Fibroblast of mammary gland (primary cell): Measurements from ENCODE around the gene FAT1.
"Not testable (repeated sequence)": the region's sequence is repeated elsewhere in the genome, so short reads cannot be mapped to it uniquely, and the experiment has no call there.

Experiments used
- DNase-seq: peaks from one replicate; pipeline ENCODE4 v3.0.0-alpha.2; 2010; ENCODE audit warnings: low read depth
- H3K4me3 ChIP-seq: 2 replicates; pipeline ENCODE4 v1.5.1; 2011; ENCODE audit warnings: low read depth, mild to moderate bottlenecking, low read length, moderate library complexity; ENCODE audit not compliant: control insufficient read depth
- TF ChIP-seq, protein P1 (sequence below): conservative IDR thresholded peaks from 2 replicates; pipeline ENCODE4 v1.5.1; 2011; ENCODE audit warnings: low read depth, low read length, inconsistent platforms; ENCODE audit not compliant: control insufficient read depth, insufficient read depth

FAT1 gene

DNA sequence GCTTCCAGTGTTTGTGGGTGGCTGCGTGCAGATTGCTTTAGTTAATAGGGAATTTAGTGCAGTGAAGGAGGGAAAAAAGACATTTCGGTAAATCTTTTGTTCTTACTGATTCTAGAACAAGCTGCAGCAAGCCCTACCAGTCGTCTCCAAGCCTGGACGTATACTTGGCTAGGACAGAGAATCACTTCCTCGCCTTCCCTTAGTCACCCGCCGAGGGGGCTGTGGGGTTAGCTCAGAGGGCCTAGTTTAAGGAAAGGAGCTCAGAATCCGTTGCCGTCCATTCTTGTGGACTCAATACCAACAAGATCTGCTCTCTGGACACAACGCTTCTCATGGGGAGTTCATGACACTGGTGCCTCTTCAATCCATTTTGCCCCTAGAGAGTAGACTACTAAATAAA is 36.3 kb upstream of the FAT1 start:
- TF ChIP-seq, protein P1, sequence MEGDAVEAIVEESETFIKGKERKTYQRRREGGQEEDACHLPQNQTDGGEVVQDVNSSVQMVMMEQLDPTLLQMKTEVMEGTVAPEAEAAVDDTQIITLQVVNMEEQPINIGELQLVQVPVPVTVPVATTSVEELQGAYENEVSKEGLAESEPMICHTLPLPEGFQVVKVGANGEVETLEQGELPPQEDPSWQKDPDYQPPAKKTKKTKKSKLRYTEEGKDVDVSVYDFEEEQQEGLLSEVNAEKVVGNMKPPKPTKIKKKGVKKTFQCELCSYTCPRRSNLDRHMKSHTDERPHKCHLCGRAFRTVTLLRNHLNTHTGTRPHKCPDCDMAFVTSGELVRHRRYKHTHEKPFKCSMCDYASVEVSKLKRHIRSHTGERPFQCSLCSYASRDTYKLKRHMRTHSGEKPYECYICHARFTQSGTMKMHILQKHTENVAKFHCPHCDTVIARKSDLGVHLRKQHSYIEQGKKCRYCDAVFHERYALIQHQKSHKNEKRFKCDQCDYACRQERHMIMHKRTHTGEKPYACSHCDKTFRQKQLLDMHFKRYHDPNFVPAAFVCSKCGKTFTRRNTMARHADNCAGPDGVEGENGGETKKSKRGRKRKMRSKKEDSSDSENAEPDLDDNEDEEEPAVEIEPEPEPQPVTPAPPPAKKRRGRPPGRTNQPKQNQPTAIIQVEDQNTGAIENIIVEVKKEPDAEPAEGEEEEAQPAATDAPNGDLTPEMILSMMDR = no peak
- no peak for DNase-seq
- no peak overlapping the region for H3K4me3 ChIP-seq

DNA sequence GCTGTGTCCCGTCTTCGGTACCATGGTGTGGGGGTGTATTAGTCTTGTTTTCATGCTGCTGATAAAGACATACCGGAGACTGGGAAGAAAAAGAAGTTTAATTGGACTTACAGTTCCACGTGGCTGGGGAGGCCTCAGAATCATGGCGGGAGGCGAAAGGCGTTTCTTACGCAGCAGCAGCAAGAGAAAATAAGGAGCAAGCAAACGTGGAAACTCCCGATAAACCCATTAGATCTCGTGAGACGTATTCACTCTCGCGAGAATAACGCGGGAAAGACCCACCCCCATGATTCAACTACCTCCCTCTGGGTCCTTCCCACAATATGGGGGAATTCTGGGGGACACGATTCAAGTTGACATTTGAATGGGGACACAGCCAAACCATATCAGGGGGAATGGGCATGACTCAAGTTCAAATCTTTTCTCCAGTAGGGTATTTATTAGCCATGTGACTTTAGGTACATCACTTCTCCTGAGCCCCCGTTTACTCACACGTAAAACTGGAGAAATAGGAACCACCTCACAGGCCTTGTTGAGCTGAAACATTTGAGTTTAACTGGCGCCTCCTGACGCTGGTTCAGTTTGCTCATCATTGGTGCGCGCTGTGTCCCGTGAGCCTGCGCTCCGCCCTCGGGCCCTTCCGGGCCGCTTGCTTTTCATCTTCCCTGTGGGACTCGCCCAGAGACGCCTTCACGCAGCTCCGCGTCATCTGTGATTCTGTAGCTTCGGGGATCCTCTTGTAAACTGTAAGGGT is 35.5 kb upstream of the FAT1 start:
- H3K4me3 ChIP-seq = no peak overlapping the region
- DNase-seq = no peak
- TF ChIP-seq, protein P1 = no peak

DNA sequence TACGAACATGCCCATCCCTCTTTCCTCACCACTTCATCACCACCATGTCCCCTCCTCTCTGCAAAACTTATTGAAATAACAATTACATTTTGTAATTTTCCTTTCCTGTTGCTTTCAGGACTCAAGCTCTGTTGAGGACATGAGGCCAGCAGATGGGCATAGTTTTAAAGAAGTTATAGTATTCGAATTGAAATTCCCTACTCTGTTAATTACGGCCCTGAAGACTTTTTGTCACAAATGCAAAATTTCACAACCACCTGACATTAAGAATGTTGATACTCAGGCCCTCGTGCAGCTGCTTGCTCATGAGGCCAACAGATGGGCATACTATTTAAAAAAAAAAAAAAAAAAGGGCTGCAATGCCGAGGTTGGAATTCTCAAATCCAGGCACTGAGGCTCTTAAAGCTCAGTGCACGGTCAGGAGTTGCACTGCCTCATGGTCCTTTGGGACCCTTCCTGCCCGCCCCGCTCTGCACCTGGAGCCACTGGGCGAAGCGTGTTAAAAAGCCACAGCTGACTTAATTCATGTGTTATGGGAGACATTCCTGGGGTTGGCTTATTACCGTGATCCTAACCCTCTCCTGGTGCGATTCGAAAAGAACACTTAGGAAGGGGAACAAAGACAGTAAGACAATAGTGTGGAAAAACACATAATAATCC is 34.2 kb upstream of the FAT1 start:
- DNase-seq = no peak
- TF ChIP-seq, protein P1 = no peak
- no peak overlapping the region for H3K4me3 ChIP-seq

DNA sequence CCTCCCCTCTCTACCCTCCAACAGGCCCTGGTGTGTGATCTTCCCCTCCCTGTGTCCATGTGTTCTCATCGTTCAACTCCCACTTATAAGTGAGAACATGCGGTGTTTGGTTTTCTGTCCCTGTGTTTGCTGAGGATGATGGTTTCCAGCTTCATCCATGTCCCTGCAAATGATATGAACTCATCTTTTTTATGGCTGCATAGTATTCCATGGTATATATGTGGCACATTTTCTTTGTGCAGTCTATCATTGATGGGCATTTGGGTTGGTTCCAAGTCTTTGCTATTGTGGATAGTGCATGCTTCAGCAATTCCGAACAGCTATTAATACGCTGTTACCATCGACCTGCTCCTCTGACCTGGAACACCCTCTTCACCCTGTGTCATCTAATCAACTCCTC is 32.9 kb upstream of the FAT1 start:
- not testable (repeated sequence) for DNase-seq, H3K4me3 ChIP-seq

DNA sequence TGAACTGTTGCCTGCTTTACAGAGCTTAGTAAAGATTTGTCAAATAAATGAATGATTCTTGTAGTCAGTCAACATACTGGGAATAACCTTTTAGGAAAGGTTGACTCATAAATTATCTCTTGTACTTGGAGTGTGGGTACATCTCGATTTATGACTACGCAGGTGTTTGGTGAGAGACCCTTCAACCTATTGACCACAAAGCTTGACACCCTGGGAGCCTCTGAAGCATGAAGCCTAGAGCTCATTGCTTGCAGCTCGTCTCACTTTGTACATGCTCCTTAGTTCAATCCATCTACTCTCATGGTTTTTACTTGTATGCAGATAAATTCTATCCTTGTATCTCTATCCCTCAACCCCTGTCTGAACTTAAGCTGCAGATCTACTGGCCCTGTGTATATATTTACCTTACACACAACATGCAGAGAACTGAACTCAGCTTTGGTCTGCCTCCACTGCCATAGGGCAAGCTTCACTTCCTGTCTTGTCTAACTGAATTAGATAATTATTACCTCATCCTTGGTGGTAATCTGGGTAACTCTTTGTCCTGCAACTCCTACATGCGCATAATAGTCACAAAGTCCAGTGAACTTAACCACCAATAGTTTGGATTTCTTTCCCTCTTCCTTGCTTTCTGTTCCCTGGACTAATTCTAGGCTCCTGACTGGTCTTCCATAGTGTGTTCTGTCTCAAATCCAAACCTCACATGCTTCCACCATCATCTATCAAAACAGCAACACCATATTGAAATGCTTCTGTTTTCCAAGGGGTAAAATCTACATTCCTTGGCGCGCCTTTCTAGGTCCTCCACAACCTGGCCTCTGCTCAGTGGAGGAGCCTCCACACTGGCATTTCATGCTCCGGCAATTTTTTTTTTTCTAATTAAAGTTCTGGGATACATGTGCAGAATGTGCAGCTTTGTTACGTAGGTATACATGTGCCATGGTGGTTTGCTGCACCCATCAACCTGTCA is 32.2 kb upstream of the FAT1 start:
- H3K4me3 ChIP-seq = no peak overlapping the region
- no peak for DNase-seq
- TF ChIP-seq, protein P1 = no peak

DNA sequence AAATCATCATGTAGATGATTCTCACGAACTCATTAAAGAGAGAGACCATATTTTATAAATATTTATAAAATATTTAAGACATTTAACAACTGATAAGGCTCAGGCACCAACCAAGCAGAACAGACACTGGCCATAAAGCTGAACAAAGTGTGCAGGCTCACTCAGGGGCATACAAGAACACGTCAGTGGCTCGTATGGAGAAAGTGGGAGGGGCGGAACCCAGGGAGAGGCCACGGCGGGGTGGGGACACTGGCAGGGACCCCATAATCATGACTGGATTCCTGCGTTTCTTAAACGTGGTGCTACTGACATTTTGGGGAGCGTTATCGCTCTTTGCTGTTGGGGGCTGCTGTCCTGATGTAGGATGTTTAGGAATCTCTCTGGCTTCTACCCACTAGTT is 31.3 kb upstream of the FAT1 start:
- no peak overlapping the region for H3K4me3 ChIP-seq
- DNase-seq = no peak
- TF ChIP-seq, protein P1 = no peak

DNA sequence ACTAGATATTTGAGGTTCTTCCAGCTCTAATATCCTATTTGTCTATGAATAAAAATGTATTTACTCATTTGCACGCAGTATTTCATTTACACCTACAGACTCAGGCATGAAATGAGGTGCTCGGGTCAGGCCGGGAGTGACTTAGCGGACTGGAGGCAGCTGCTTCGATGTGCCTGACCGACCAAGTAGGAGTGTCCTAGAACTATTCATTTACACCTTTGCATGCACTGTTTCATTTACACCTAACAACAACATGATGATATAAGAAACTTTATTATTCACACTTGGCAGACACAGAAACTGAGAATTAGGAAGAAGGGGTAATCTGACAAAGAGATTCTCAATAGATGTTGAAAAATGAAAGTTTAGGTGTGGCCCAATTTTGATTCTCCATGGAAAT is 28.7 kb upstream of the FAT1 start:
- TF ChIP-seq, protein P1 = no peak
- DNase-seq = no peak
- no peak overlapping the region for H3K4me3 ChIP-seq
